Measurements from ENCODE around the gene ACSF2. TPM values are rescaled to one million over a fixed set of nuclear protein-coding genes. Genes with fewer than 3 reads are reported as not detected.

The ACSF2 gene
- total and polyA plus RNA-seq, 7 experiments from 2014 or later: 2.2 to 36.2 (median 20.4) TPM

DNA sequence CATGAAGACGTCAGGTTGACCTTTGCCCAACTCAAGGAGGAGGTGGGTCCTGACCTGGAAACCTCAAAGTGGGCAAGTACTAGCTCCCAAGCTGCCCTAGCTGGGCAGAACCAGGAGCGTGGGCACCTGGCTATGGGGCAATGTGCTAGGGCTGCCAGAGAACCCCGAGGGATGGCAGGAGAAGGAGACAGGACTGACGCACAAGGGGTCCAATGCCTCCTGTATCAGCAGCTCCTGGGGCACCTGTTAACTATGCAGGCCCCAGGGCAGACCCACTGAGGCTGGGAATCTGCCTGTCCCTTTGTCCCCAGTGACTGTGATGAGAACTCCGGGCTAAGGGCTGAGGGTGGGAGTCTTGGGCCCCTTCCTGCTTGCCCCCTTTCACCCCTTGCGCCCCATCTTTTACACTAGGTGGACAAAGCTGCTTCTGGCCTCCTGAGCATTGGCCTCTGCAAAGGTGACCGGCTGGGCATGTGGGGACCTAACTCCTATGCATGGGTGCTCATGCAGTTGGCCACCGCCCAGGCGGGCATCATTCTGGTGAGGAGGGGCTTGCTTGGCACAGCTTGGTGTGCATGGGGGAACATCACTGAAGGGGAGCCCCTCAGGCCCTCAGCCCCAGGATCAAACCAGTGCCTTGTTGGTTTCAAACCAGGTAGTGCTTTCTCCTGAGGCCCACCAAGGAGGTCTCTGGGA, 35.0 kb downstream of the ACSF2 start:
- H3K4me3 Mint-ChIP-seq: no peak overlapping the region
- Histone ChIP-seq H3K27ac (ENCODE audit: low read depth, low read length) (no peak overlapping the region), H3K9me3 (ENCODE audit: control insufficient read depth in 2 of 3, low read length in 3 of 3) (no peaks in the 10 kb centered on the region), H3K4me1 (ENCODE audit: control insufficient read depth in 2 of 2, insufficient read depth in 2 of 2, low read length in 2 of 2) (no peaks in the 10 kb centered on the region), H3K36me3 (ENCODE audit: control insufficient read depth in 2 of 3, insufficient read depth in 3 of 3, low read length in 3 of 3) (no peaks in the 10 kb centered on the region), H3K27me3 (ENCODE audit: control insufficient read depth in 2 of 2, insufficient read depth in 2 of 2, low read length in 2 of 2) (no peaks in the 10 kb centered on the region), H3K4me3 (ENCODE audit: low read length) (no peak overlapping the region)
- DNase-seq (no peak), ATAC-seq (no peak)
- no peak overlapping the region for H3K27ac Mint-ChIP-seq
- H3K36me3 Mint-ChIP-seq: peaks cover 0 to 6% (median 0%) of the 10 kb centered on the region in 5 donors
- no peaks in the 10 kb centered on the region for H3K27me3 Mint-ChIP-seq
- intact Hi-C loops (cut with micrococcal nuclease): no loop called here
- H3K9me3 Mint-ChIP-seq: peaks cover 0 to 3% (median 0%) of the 10 kb centered on the region in 11 donors
- CTCF ChIA-PET: no interaction called here
- POLR2A ChIA-PET: no interaction called here
- H3K4me1 Mint-ChIP-seq: peaks cover 0 to 2% (median 0%) of the 10 kb centered on the region in 7 donors

DNA sequence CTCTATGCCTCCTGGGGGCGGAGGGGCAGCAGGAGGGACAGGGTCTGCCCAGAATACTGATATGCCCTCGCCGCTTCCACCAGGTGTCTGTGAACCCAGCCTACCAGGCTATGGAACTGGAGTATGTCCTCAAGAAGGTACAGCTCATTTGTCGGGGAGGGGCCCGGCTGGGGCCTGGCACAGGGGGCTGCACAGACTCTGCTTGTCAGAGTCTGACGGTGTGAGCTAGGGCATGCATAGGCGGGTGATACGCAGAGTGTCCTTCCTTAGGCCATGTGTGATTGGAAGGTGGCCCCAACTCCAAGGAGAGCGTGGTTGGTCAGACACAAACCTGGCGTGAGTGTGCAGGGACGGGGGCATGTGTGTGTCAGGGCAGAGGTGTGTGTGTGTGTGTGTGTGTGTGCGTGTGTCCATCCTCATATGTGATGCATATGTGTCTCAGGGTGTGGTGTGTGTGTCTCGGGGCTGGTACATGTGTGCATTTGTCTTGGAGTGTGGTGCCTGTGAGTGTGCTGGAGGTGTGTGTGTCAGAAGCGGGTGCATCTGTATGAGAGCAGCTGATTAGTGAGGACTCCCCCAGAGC, 35.6 kb downstream of the ACSF2 start:
- POLR2A ChIA-PET: no interaction called here
- H3K27ac Mint-ChIP-seq: peak overlapping the region in 1 of 9 donors; percentile 21

DNA sequence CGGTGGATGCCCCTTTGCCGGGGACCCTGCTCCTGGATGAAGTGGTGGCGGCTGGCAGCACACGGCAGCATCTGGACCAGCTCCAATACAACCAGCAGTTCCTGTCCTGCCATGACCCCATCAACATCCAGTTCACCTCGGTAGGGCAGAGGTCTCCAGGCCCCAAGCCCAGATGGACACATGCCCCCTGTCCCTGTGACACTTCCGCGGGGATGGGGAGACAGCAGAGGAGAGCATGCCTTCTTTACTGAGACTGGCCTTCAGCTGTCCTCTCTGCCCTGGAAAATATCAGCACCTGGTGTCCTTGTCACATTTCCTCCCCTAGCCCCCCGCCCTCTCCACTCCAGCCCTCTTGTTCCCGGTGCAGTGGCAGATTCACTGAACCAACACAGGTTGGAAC, 36.4 kb downstream of the ACSF2 start:
- Mint-ChIP-seq H3K4me3 (no peak overlapping the region), H3K27me3 (peaks cover under 1 to 6% (median 5%) of the 10 kb centered on the region in 5 donors), H3K27ac (no peak overlapping the region), H3K36me3 (peaks cover 0 to 6% (median 0%) of the 10 kb centered on the region in 5 donors), H3K4me1 (peaks cover 0 to 2% (median 0%) of the 10 kb centered on the region in 7 donors), H3K9me3 (peaks cover 0 to 3% (median 0%) of the 10 kb centered on the region in 11 donors)
- ChIA-PET CTCF (no interaction called here), POLR2A (interaction anchor here (1.0 kb wide), 1 partner anchor 65 kb away, joined by 3 read pairs; the partner anchor contains the start of gene LRRC59)
- no peaks in the 10 kb centered on the region for H3K27me3 ChIP-seq (ENCODE audit: control insufficient read depth in 2 of 2, insufficient read depth in 2 of 2, low read length in 2 of 2)
- no peaks in the 10 kb centered on the region for H3K36me3 ChIP-seq (ENCODE audit: control insufficient read depth in 2 of 3, insufficient read depth in 3 of 3, low read length in 3 of 3)
- no peak for DNase-seq
- intact Hi-C loops (cut with micrococcal nuclease): no loop called here
- no peaks in the 10 kb centered on the region for H3K9me3 ChIP-seq (ENCODE audit: control insufficient read depth in 2 of 3, low read length in 3 of 3)
- H3K27ac ChIP-seq (ENCODE audit: low read depth, low read length): no peak overlapping the region
- no peak for ATAC-seq
- no peak overlapping the region for H3K4me3 ChIP-seq (ENCODE audit: low read length)
- H3K4me1 ChIP-seq (ENCODE audit: control insufficient read depth in 2 of 2, insufficient read depth in 2 of 2, low read length in 2 of 2): no peaks in the 10 kb centered on the region

More for the DNA sequence above, 35.6 kb downstream of the ACSF2 start:
- H3K27me3 Mint-ChIP-seq: no peaks in the 10 kb centered on the region
- no peak overlapping the region for H3K4me3 Mint-ChIP-seq
- CTCF ChIA-PET: no interaction called here
- H3K9me3 Mint-ChIP-seq: peaks cover 0 to 3% (median 0%) of the 10 kb centered on the region in 11 donors
- H3K4me3 ChIP-seq (ENCODE audit: low read length): no peak overlapping the region
- no peaks in the 10 kb centered on the region for H3K4me1 ChIP-seq (ENCODE audit: control insufficient read depth in 2 of 2, insufficient read depth in 2 of 2, low read length in 2 of 2)
- H3K9me3 ChIP-seq (ENCODE audit: control insufficient read depth in 2 of 3, low read length in 3 of 3): no peaks in the 10 kb centered on the region
- peaks cover 0 to 6% (median 0%) of the 10 kb centered on the region in 5 donors for H3K36me3 Mint-ChIP-seq
- DNase-seq (no peak), ATAC-seq (no peak)
- no peaks in the 10 kb centered on the region for H3K36me3 ChIP-seq (ENCODE audit: control insufficient read depth in 2 of 3, insufficient read depth in 3 of 3, low read length in 3 of 3)
- H3K27me3 ChIP-seq (ENCODE audit: control insufficient read depth in 2 of 2, insufficient read depth in 2 of 2, low read length in 2 of 2): no peaks in the 10 kb centered on the region
- no peak overlapping the region for H3K27ac ChIP-seq (ENCODE audit: low read depth, low read length)
- intact Hi-C loops (cut with micrococcal nuclease): no loop called here
- H3K4me1 Mint-ChIP-seq: peaks cover 0 to 2% (median 0%) of the 10 kb centered on the region in 7 donors

- ATAC-seq (no peak), DNase-seq (no peak)
- intact Hi-C loops (cut with micrococcal nuclease): no loop called here
- H3K27ac ChIP-seq (ENCODE audit: low read depth, low read length): no peak overlapping the region
- peaks cover 0 to 7% of the 10 kb centered on the region in 2 donors for H3K27me3 ChIP-seq (ENCODE audit: control insufficient read depth in 2 of 2, insufficient read depth in 2 of 2, low read length in 2 of 2)
- Mint-ChIP-seq H3K27me3 (peaks cover 12 to 17% (median 13%) of the 10 kb centered on the region in 5 donors), H3K36me3 (peaks cover 0 to 6% (median 0%) of the 10 kb centered on the region in 5 donors), H3K9me3 (peaks cover 0 to 3% (median 0%) of the 10 kb centered on the region in 11 donors), H3K4me3 (no peak overlapping the region), H3K4me1 (peaks cover 0 to 6% (median 4%) of the 10 kb centered on the region in 7 donors), H3K27ac (no peak overlapping the region)
- no peaks in the 10 kb centered on the region for H3K36me3 ChIP-seq (ENCODE audit: control insufficient read depth in 2 of 3, insufficient read depth in 3 of 3, low read length in 3 of 3)
- no peaks in the 10 kb centered on the region for H3K9me3 ChIP-seq (ENCODE audit: control insufficient read depth in 2 of 3, low read length in 3 of 3)
- ChIA-PET CTCF (no interaction called here), POLR2A (no interaction called here)
- no peak overlapping the region for H3K4me3 ChIP-seq (ENCODE audit: low read length)
- H3K4me1 ChIP-seq (ENCODE audit: control insufficient read depth in 2 of 2, insufficient read depth in 2 of 2, low read length in 2 of 2): no peaks in the 10 kb centered on the region
Measured at GRCh38 chr17:50464121-50464520, 38.1 kb downstream of the ACSF2 start.

- H3K4me1 Mint-ChIP-seq: peaks cover 0 to 6% (median 4%) of the 10 kb centered on the region in 7 donors
- H3K36me3 ChIP-seq (ENCODE audit: control insufficient read depth in 2 of 3, insufficient read depth in 3 of 3, low read length in 3 of 3): no peaks in the 10 kb centered on the region
- no peaks in the 10 kb centered on the region for H3K4me1 ChIP-seq (ENCODE audit: control insufficient read depth in 2 of 2, insufficient read depth in 2 of 2, low read length in 2 of 2)
- DNase-seq: no peak
- POLR2A ChIA-PET: no interaction called here
- no peak overlapping the region for H3K4me3 Mint-ChIP-seq
- no peak overlapping the region for H3K27ac Mint-ChIP-seq
- H3K27me3 ChIP-seq (ENCODE audit: control insufficient read depth in 2 of 2, insufficient read depth in 2 of 2, low read length in 2 of 2): peaks cover 0 to 7% of the 10 kb centered on the region in 2 donors
- H3K4me3 ChIP-seq (ENCODE audit: low read length): no peak overlapping the region
- H3K9me3 ChIP-seq (ENCODE audit: control insufficient read depth in 2 of 3, low read length in 3 of 3): no peaks in the 10 kb centered on the region
- H3K36me3 Mint-ChIP-seq: peaks cover 0 to 6% (median 0%) of the 10 kb centered on the region in 5 donors
- peaks cover 0 to 3% (median 0%) of the 10 kb centered on the region in 11 donors for H3K9me3 Mint-ChIP-seq
- H3K27me3 Mint-ChIP-seq: peaks cover 12 to 20% (median 13%) of the 10 kb centered on the region in 5 donors
- intact Hi-C loops (cut with micrococcal nuclease): no loop called here
- CTCF ChIA-PET: interaction anchor here (0.8 kb wide), 1 partner anchor 103 kb away, joined by 3 read pairs; no protein-coding TSS in a partner anchor
- ATAC-seq: no peak
- H3K27ac ChIP-seq (ENCODE audit: low read depth, low read length): no peak overlapping the region
Measured at GRCh38 chr17:50464736-50465135, 38.7 kb downstream of the ACSF2 start.

DNA sequence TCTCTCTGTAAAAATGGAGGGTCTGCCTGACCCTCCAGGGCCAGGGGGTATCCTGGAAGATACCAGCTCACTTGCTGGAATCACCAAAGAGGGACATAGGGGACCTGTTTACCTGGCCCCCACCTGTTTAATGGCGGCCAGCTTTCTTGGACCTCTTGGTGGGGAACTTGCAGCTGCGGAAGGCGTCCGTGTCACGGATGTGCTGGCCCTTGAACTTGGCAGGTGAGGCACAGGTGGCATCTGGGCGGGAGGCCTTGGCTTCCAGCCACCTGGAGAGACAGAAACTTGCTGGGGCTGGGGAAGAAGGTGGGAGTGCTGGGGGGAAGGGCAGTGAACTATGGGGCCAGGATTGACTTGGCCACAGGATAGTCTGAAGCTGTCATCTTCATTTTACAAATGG, 39.2 kb downstream of the ACSF2 start:
- no peaks in the 10 kb centered on the region for H3K36me3 ChIP-seq (ENCODE audit: control insufficient read depth in 2 of 3, insufficient read depth in 3 of 3, low read length in 3 of 3)
- H3K36me3 Mint-ChIP-seq: peaks cover 0 to 6% (median 0%) of the 10 kb centered on the region in 5 donors
- H3K9me3 Mint-ChIP-seq: peaks cover 0 to 3% (median 0%) of the 10 kb centered on the region in 11 donors
- no peak overlapping the region for H3K27ac ChIP-seq (ENCODE audit: low read depth, low read length)
- no peak for ATAC-seq
- H3K9me3 ChIP-seq (ENCODE audit: control insufficient read depth in 2 of 3, low read length in 3 of 3): no peaks in the 10 kb centered on the region
- peaks cover 12 to 20% (median 14%) of the 10 kb centered on the region in 5 donors for H3K27me3 Mint-ChIP-seq
- no peak overlapping the region for H3K4me3 Mint-ChIP-seq
- no peak overlapping the region for H3K4me3 ChIP-seq (ENCODE audit: low read length)
- no peak overlapping the region for H3K27ac Mint-ChIP-seq
- intact Hi-C loops (cut with micrococcal nuclease): no loop called here
- DNase-seq: no peak
- ChIA-PET POLR2A (no interaction called here), CTCF (interaction anchor here (0.8 kb wide), 1 partner anchor 103 kb away, joined by 3 read pairs; no protein-coding TSS in a partner anchor)
- H3K4me1 Mint-ChIP-seq: peaks cover 0 to 6% (median 4%) of the 10 kb centered on the region in 7 donors
- H3K4me1 ChIP-seq (ENCODE audit: control insufficient read depth in 2 of 2, insufficient read depth in 2 of 2, low read length in 2 of 2): no peaks in the 10 kb centered on the region
- H3K27me3 ChIP-seq (ENCODE audit: control insufficient read depth in 2 of 2, insufficient read depth in 2 of 2, low read length in 2 of 2): peaks cover 0 to 7% of the 10 kb centered on the region in 2 donors

Data from naive thymus-derived CD4-positive, alpha-beta T cell (primary cell).